Measurements from ENCODE around the gene ADCY2.

- TF ChIP-seq CTCF (IDR thresholded peaks at IDR 0.05) (no peak), POLR2A (IDR thresholded peaks at IDR 0.05) (no peak), EP300 (IDR thresholded peaks at IDR 0.05) (no peak), POLR2AphosphoS5 (IDR thresholded peaks at IDR 0.05) (no peak)
Observed at GRCh38 chr5:7464182-7464581, 68.2 kb downstream of the ADCY2 start.
